ENCODE data around the gene NOX1. TPM values are rescaled to one million over a fixed set of nuclear protein-coding genes. Genes with fewer than 3 reads are reported as not detected.
A peak's percentile ranks its signal among the peaks of the same experiment; 100 is the strongest.

Gene NOX1
- total RNA-seq, 4 donors from 2014 or later: not detected

GRCh38 chrX:100871594-100872560 is 2.3 kb downstream of the NOX1 start:
- DNase-seq: no peak
- H3K4me3 ChIP-seq: no peak overlapping the region
- TF ChIP-seq CTCF (IDR thresholded peaks at IDR 0.05): no peak
- no peak for TF ChIP-seq POLR2A (IDR thresholded peaks at IDR 0.05)
- H3K27ac ChIP-seq: no peak overlapping the region
- H3K36me3 ChIP-seq: no peaks in the 10 kb centered on the region
- no peaks in the 10 kb centered on the region for H3K4me1 ChIP-seq
- H3K27me3 ChIP-seq: peaks cover 0 to 6% (median 0%) of the 10 kb centered on the region in 4 donors
- intact Hi-C loops (cut with DNase I): no loop called here
- H3K9me3 ChIP-seq: no peaks in the 10 kb centered on the region
- 63 to 89% methylated on average over 8 to 9 of the region's 9 CpGs for WGBS, 2 donors

GRCh38 chrX:100870527-100870926 is 3.6 kb downstream of the NOX1 start:
- H3K9me3 ChIP-seq: no peaks in the 10 kb centered on the region
- peaks cover 0 to 6% (median 0%) of the 10 kb centered on the region in 4 donors for H3K27me3 ChIP-seq
- H3K4me1 ChIP-seq: no peaks in the 10 kb centered on the region
- no peak overlapping the region for H3K27ac ChIP-seq
- no peak for DNase-seq
- intact Hi-C loops (cut with DNase I): no loop called here
- no peaks in the 10 kb centered on the region for H3K36me3 ChIP-seq
- WGBS, 2 donors: 75 to 83% methylated on average over 5 of the region's 5 CpGs
- TF ChIP-seq POLR2A (IDR thresholded peaks at IDR 0.05) (no peak), CTCF (IDR thresholded peaks at IDR 0.05) (no peak)
- no peak overlapping the region for H3K4me3 ChIP-seq

- TF ChIP-seq POLR2A (IDR thresholded peaks at IDR 0.05): no peak
- no peak for TF ChIP-seq CTCF (IDR thresholded peaks at IDR 0.05)
- Histone ChIP-seq H3K9me3 (no peaks in the 10 kb centered on the region), H3K27ac (no peak overlapping the region), H3K4me1 (peaks cover 0 to 6% (median 0%) of the 10 kb centered on the region in 3 donors), H3K4me3 (no peak overlapping the region), H3K27me3 (peaks cover 0 to 6% (median 0%) of the 10 kb centered on the region in 4 donors), H3K36me3 (no peaks in the 10 kb centered on the region)
- intact Hi-C loops (cut with DNase I): no loop called here
- WGBS, 2 donors: 63 to 75% methylated on average over 2 of the region's 2 CpGs
- DNase-seq: no peak
Observed at GRCh38 chrX:100868273-100868672, 5.9 kb downstream of the NOX1 start.

- intact Hi-C loops (cut with DNase I): no loop called here
- H3K4me1 ChIP-seq: peaks cover 0 to 6% (median 0%) of the 10 kb centered on the region in 3 donors
- H3K9me3 ChIP-seq: no peaks in the 10 kb centered on the region
- peak overlapping the region in 1 of 4 donors; percentile 36 for H3K27ac ChIP-seq
- no peaks in the 10 kb centered on the region for H3K36me3 ChIP-seq
- TF ChIP-seq CTCF (IDR thresholded peaks at IDR 0.05): no peak
- TF ChIP-seq POLR2A (IDR thresholded peaks at IDR 0.05): no peak
- 40 to 71% methylated on average over 2 of the region's 2 CpGs for WGBS, 2 donors
- H3K4me3 ChIP-seq: no peak overlapping the region
- peaks cover 0 to 18% (median 0%) of the 10 kb centered on the region in 4 donors for H3K27me3 ChIP-seq
- no peak for DNase-seq
Observed at GRCh38 chrX:100864657-100865391, 9.3 kb downstream of the NOX1 start.

Data from esophagus squamous epithelium (tissue), 5 donors.